IPS DF 6.9 (cell line): ENCODE data around the gene NUDCD3.
A peak's percentile ranks its signal among the peaks of the same experiment; 100 is the strongest.

Experiments used
- DNase-seq: peaks from one replicate; pipeline ENCODE4 v3.0.0-alpha.2; 2013; ENCODE audit warnings: low read depth, low spot score
- H3K27ac ChIP-seq: one replicate; pipeline ENCODE4 v1.5.1; 2013; ENCODE audit warnings: low read length, control low read depth
- H3K27me3 ChIP-seq: 2 replicates; pipeline ENCODE4 v1.6.1; 2013; ENCODE audit warnings: mild to moderate bottlenecking, low read length; ENCODE audit not compliant: control insufficient read depth, insufficient read depth
- H3K36me3 ChIP-seq: 2 replicates; pipeline ENCODE4 v1.6.1; 2013; ENCODE audit warnings: low read length; ENCODE audit not compliant: control insufficient read depth, insufficient read depth
- H3K4me1 ChIP-seq: 2 replicates; pipeline ENCODE4 v1.6.1; 2013; ENCODE audit warnings: low read length; ENCODE audit not compliant: control insufficient read depth, insufficient read depth
- H3K4me3 ChIP-seq: 2 replicates; pipeline ENCODE4 v1.5.1; 2013; ENCODE audit warnings: mild to moderate bottlenecking, low read length
- H3K9me3 ChIP-seq: 2 replicates; pipeline ENCODE4 v1.6.1; 2013; ENCODE audit warnings: low read length, inconsistent platforms; ENCODE audit not compliant: control insufficient read depth, insufficient read depth
- WGBS: extraction: QIAGEN DNeasy Blood & Tissue Kit; methylation state at CpG from one replicate; pipeline ENCODE4 v1.1.7; 2013; ENCODE audit warnings: mixed read lengths, missing lambda C conversion rate; ENCODE audit not compliant: insufficient read length, insufficient coverage; 5-methylcytosine and 5-hydroxymethylcytosine counted together

The NUDCD3 gene

GRCh38 chr7:44375926-44376342 lies 114.5 kb downstream of the NUDCD3 start:
- Histone ChIP-seq H3K4me3 (no peak overlapping the region), H3K9me3 (no peaks in the 10 kb centered on the region), H3K4me1 (no peaks in the 10 kb centered on the region), H3K27ac (no peak overlapping the region), H3K27me3 (no peaks in the 10 kb centered on the region), H3K36me3 (no peaks in the 10 kb centered on the region)
- no peak for DNase-seq
- WGBS: no CpG with 5 or more reads among the region's 12 CpGs

GRCh38 chr7:44375236-44375699 lies 115.2 kb downstream of the NUDCD3 start:
- WGBS: no CpG with 5 or more reads among the region's 9 CpGs
- H3K36me3 ChIP-seq: no peaks in the 10 kb centered on the region
- no peaks in the 10 kb centered on the region for H3K27me3 ChIP-seq
- H3K27ac ChIP-seq: no peak overlapping the region
- H3K4me3 ChIP-seq: no peak overlapping the region
- H3K9me3 ChIP-seq: no peaks in the 10 kb centered on the region
- peak; percentile 18 for DNase-seq
- H3K4me1 ChIP-seq: no peaks in the 10 kb centered on the region

GRCh38 chr7:44374007-44374763 lies 116.3 kb downstream of the NUDCD3 start:
- H3K36me3 ChIP-seq: no peaks in the 10 kb centered on the region
- H3K27me3 ChIP-seq: no peaks in the 10 kb centered on the region
- DNase-seq: no peak
- H3K4me3 ChIP-seq: no peak overlapping the region
- no peaks in the 10 kb centered on the region for H3K9me3 ChIP-seq
- WGBS: no CpG with 5 or more reads among the region's 12 CpGs
- H3K27ac ChIP-seq: no peak overlapping the region
- H3K4me1 ChIP-seq: no peaks in the 10 kb centered on the region

GRCh38 chr7:44373418-44373740 lies 117.1 kb downstream of the NUDCD3 start:
- no peaks in the 10 kb centered on the region for H3K4me1 ChIP-seq
- H3K36me3 ChIP-seq: no peaks in the 10 kb centered on the region
- no peaks in the 10 kb centered on the region for H3K27me3 ChIP-seq
- H3K9me3 ChIP-seq: no peaks in the 10 kb centered on the region
- H3K27ac ChIP-seq: no peak overlapping the region
- DNase-seq: no peak
- WGBS: no CpG with 5 or more reads among the region's 2 CpGs
- no peak overlapping the region for H3K4me3 ChIP-seq

- Histone ChIP-seq H3K27me3 (no peaks in the 10 kb centered on the region), H3K36me3 (no peaks in the 10 kb centered on the region), H3K9me3 (no peaks in the 10 kb centered on the region), H3K27ac (no peak overlapping the region), H3K4me1 (no peaks in the 10 kb centered on the region), H3K4me3 (no peak overlapping the region)
- no CpG with 5 or more reads among the region's 5 CpGs for WGBS
- DNase-seq: no peak
Measured at GRCh38 chr7:44372560-44373417, 117.7 kb downstream of the NUDCD3 start.

- no peaks in the 10 kb centered on the region for H3K27me3 ChIP-seq
- no CpG with 5 or more reads among the region's 1 CpG for WGBS
- H3K4me3 ChIP-seq: no peak overlapping the region
- H3K4me1 ChIP-seq: no peaks in the 10 kb centered on the region
- DNase-seq: no peak
- H3K27ac ChIP-seq: no peak overlapping the region
- H3K9me3 ChIP-seq: no peaks in the 10 kb centered on the region
- no peaks in the 10 kb centered on the region for H3K36me3 ChIP-seq
Measured at GRCh38 chr7:44368885-44369284, 121.6 kb downstream of the NUDCD3 start.

- no peaks in the 10 kb centered on the region for H3K9me3 ChIP-seq
- H3K4me3 ChIP-seq: no peak overlapping the region
- H3K36me3 ChIP-seq: no peaks in the 10 kb centered on the region
- H3K27me3 ChIP-seq: no peaks in the 10 kb centered on the region
- DNase-seq: no peak
- H3K4me1 ChIP-seq: no peaks in the 10 kb centered on the region
- no peak overlapping the region for H3K27ac ChIP-seq
Measured at GRCh38 chr7:44368455-44368854, 122.0 kb downstream of the NUDCD3 start.

GRCh38 chr7:44367475-44368043 lies 122.9 kb downstream of the NUDCD3 start:
- Histone ChIP-seq H3K4me3 (no peak overlapping the region), H3K27ac (no peak overlapping the region), H3K4me1 (no peaks in the 10 kb centered on the region), H3K27me3 (no peaks in the 10 kb centered on the region), H3K9me3 (no peaks in the 10 kb centered on the region), H3K36me3 (no peaks in the 10 kb centered on the region)
- DNase-seq: no peak
- WGBS: no CpG with 5 or more reads among the region's 5 CpGs

GRCh38 chr7:44366986-44367385 lies 123.5 kb downstream of the NUDCD3 start:
- Histone ChIP-seq H3K27ac (no peak overlapping the region), H3K9me3 (no peaks in the 10 kb centered on the region), H3K27me3 (no peaks in the 10 kb centered on the region), H3K36me3 (no peaks in the 10 kb centered on the region), H3K4me3 (no peak overlapping the region), H3K4me1 (no peaks in the 10 kb centered on the region)
- WGBS: no CpG with 5 or more reads among the region's 4 CpGs
- DNase-seq: no peak

GRCh38 chr7:44353668-44354067 lies 136.8 kb downstream of the NUDCD3 start:
- no CpG with 5 or more reads among the region's 2 CpGs for WGBS
- DNase-seq: no peak
- Histone ChIP-seq H3K27me3 (no peaks in the 10 kb centered on the region), H3K4me3 (no peak overlapping the region), H3K4me1 (no peaks in the 10 kb centered on the region), H3K9me3 (no peaks in the 10 kb centered on the region), H3K36me3 (no peaks in the 10 kb centered on the region), H3K27ac (no peak overlapping the region)
